Measurements from ENCODE around the gene MTHFD2. TPM values are rescaled to one million over a fixed set of nuclear protein-coding genes. Genes with fewer than 3 reads are reported as not detected.
A peak's percentile ranks its signal among the peaks of the same experiment; 100 is the strongest.
"Not testable (repeated sequence)": the region's sequence is repeated elsewhere in the genome, so short reads cannot be mapped to it uniquely, and the experiment has no call there.

The MTHFD2 gene
- total RNA-seq, 2 donors from 2014 or later = 30.8 to 47.5 TPM

- no peak overlapping the region for H3K4me3 Mint-ChIP-seq
- no peaks in the 10 kb centered on the region for H3K27me3 Mint-ChIP-seq
- H3K27ac Mint-ChIP-seq = peak overlapping the region; percentile 76
- no peak for ATAC-seq
- H3K4me1 Mint-ChIP-seq = peaks cover 2% of the 10 kb centered on the region
- H3K9me3 ChIP-seq (ENCODE audit: control insufficient read depth, low read length, poor library complexity, severe bottlenecking) = no peaks in the 10 kb centered on the region
- no peaks in the 10 kb centered on the region for H3K36me3 Mint-ChIP-seq (ENCODE audit: low read depth)
- DNase-seq = no peak
These were observed 27.5 kb downstream of the MTHFD2 start for GRCh38 chr2:74225698-74226459.

GRCh38 chr2:74226648-74227213 lies 28.3 kb downstream of the MTHFD2 start:
- ATAC-seq = no peak

GRCh38 chr2:74227646-74228045 lies 29.2 kb downstream of the MTHFD2 start:
- no peak for DNase-seq
- H3K4me1 Mint-ChIP-seq = peaks cover 2% of the 10 kb centered on the region
- H3K4me3 Mint-ChIP-seq = no peak overlapping the region
- no peaks in the 10 kb centered on the region for H3K27me3 Mint-ChIP-seq
- H3K36me3 Mint-ChIP-seq (ENCODE audit: low read depth) = no peaks in the 10 kb centered on the region
- H3K27ac Mint-ChIP-seq = no peak overlapping the region
- ATAC-seq = no peak
- no peaks in the 10 kb centered on the region for H3K9me3 ChIP-seq (ENCODE audit: control insufficient read depth, low read length, poor library complexity, severe bottlenecking)

More at GRCh38 chr2:74226648-74227213, 28.3 kb downstream of the MTHFD2 start:
- Mint-ChIP-seq H3K27me3 (no peaks in the 10 kb centered on the region), H3K27ac (peak overlapping the region; percentile 76), H3K4me1 (peaks cover 2% of the 10 kb centered on the region), H3K36me3 (ENCODE audit: low read depth) (no peaks in the 10 kb centered on the region), H3K4me3 (no peak overlapping the region)
- H3K9me3 ChIP-seq (ENCODE audit: control insufficient read depth, low read length, poor library complexity, severe bottlenecking) = no peaks in the 10 kb centered on the region
- DNase-seq = no peak

GRCh38 chr2:74228772-74229171 lies 30.4 kb downstream of the MTHFD2 start:
- no peak overlapping the region for H3K27ac Mint-ChIP-seq
- DNase-seq (no peak), ATAC-seq (no peak)
- H3K4me1 Mint-ChIP-seq = peaks cover 2% of the 10 kb centered on the region
- no peaks in the 10 kb centered on the region for H3K9me3 ChIP-seq (ENCODE audit: control insufficient read depth, low read length, poor library complexity, severe bottlenecking)
- H3K4me3 Mint-ChIP-seq = no peak overlapping the region
- no peaks in the 10 kb centered on the region for H3K36me3 Mint-ChIP-seq (ENCODE audit: low read depth)
- no peaks in the 10 kb centered on the region for H3K27me3 Mint-ChIP-seq

- not testable (repeated sequence) for H3K36me3 Mint-ChIP-seq (ENCODE audit: low read depth); H3K9me3 ChIP-seq (ENCODE audit: control insufficient read depth, low read length, poor library complexity, severe bottlenecking); DNase-seq; ATAC-seq; H3K27ac Mint-ChIP-seq; H3K4me1 Mint-ChIP-seq; H3K4me3 Mint-ChIP-seq; H3K27me3 Mint-ChIP-seq
These were observed 31.4 kb downstream of the MTHFD2 start for GRCh38 chr2:74229865-74230264.

GRCh38 chr2:74232426-74232825 lies 34.0 kb downstream of the MTHFD2 start:
- H3K27me3 Mint-ChIP-seq = no peaks in the 10 kb centered on the region
- ATAC-seq = no peak
- peaks cover 5% of the 10 kb centered on the region for H3K4me1 Mint-ChIP-seq
- H3K4me3 Mint-ChIP-seq = no peak overlapping the region
- no peaks in the 10 kb centered on the region for H3K9me3 ChIP-seq (ENCODE audit: control insufficient read depth, low read length, poor library complexity, severe bottlenecking)
- no peak for DNase-seq
- no peak overlapping the region for H3K27ac Mint-ChIP-seq
- peaks cover 5% of the 10 kb centered on the region for H3K36me3 Mint-ChIP-seq (ENCODE audit: low read depth)

- Mint-ChIP-seq H3K4me1 (peaks cover 3% of the 10 kb centered on the region), H3K4me3 (no peak overlapping the region), H3K27me3 (no peaks in the 10 kb centered on the region), H3K36me3 (ENCODE audit: low read depth) (peaks cover 5% of the 10 kb centered on the region), H3K27ac (no peak overlapping the region)
- DNase-seq (no peak), ATAC-seq (no peak)
- H3K9me3 ChIP-seq (ENCODE audit: control insufficient read depth, low read length, poor library complexity, severe bottlenecking) = no peaks in the 10 kb centered on the region
These were observed 35.2 kb downstream of the MTHFD2 start for GRCh38 chr2:74233648-74234047.

- no peak overlapping the region for H3K4me3 Mint-ChIP-seq
- ATAC-seq = no peak
These were observed 36.6 kb downstream of the MTHFD2 start for GRCh38 chr2:74235041-74235440.

GRCh38 chr2:74238879-74239278 lies 40.5 kb downstream of the MTHFD2 start:
- H3K9me3 ChIP-seq (ENCODE audit: control insufficient read depth, low read length, poor library complexity, severe bottlenecking) = no peaks in the 10 kb centered on the region
- peaks cover 9% of the 10 kb centered on the region for H3K36me3 Mint-ChIP-seq (ENCODE audit: low read depth)
- H3K27ac Mint-ChIP-seq = no peak overlapping the region
- no peak for ATAC-seq
- no peak for DNase-seq
- no peak overlapping the region for H3K4me3 Mint-ChIP-seq
- peaks cover 3% of the 10 kb centered on the region for H3K4me1 Mint-ChIP-seq
- H3K27me3 Mint-ChIP-seq = no peaks in the 10 kb centered on the region

More at GRCh38 chr2:74235041-74235440, 36.6 kb downstream of the MTHFD2 start:
- no peak overlapping the region for H3K27ac Mint-ChIP-seq
- H3K4me1 Mint-ChIP-seq = peaks cover 3% of the 10 kb centered on the region
- H3K27me3 Mint-ChIP-seq = no peaks in the 10 kb centered on the region
- H3K36me3 Mint-ChIP-seq (ENCODE audit: low read depth) = peaks cover 5% of the 10 kb centered on the region
- no peak for DNase-seq
- no peaks in the 10 kb centered on the region for H3K9me3 ChIP-seq (ENCODE audit: control insufficient read depth, low read length, poor library complexity, severe bottlenecking)

- Mint-ChIP-seq H3K27me3 (no peaks in the 10 kb centered on the region), H3K4me1 (peaks cover 3% of the 10 kb centered on the region), H3K4me3 (no peak overlapping the region), H3K36me3 (ENCODE audit: low read depth) (peaks cover 9% of the 10 kb centered on the region), H3K27ac (no peak overlapping the region)
- ATAC-seq (no peak), DNase-seq (no peak)
- H3K9me3 ChIP-seq (ENCODE audit: control insufficient read depth, low read length, poor library complexity, severe bottlenecking) = no peaks in the 10 kb centered on the region
These were observed 40.9 kb downstream of the MTHFD2 start for GRCh38 chr2:74239346-74239745.

- no peak for DNase-seq
- Mint-ChIP-seq H3K4me3 (no peak overlapping the region), H3K27ac (no peak overlapping the region), H3K27me3 (no peaks in the 10 kb centered on the region), H3K4me1 (no peaks in the 10 kb centered on the region), H3K36me3 (ENCODE audit: low read depth) (peaks cover 4% of the 10 kb centered on the region)
- no peak for ATAC-seq
- no peaks in the 10 kb centered on the region for H3K9me3 ChIP-seq (ENCODE audit: control insufficient read depth, low read length, poor library complexity, severe bottlenecking)
These were observed 44.1 kb downstream of the MTHFD2 start for GRCh38 chr2:74242354-74243071.

GRCh38 chr2:74244286-74244685 lies 45.9 kb downstream of the MTHFD2 start:
- H3K4me1 Mint-ChIP-seq = peaks cover 4% of the 10 kb centered on the region
- H3K27me3 Mint-ChIP-seq = no peaks in the 10 kb centered on the region
- no peak overlapping the region for H3K27ac Mint-ChIP-seq
- ATAC-seq (no peak), DNase-seq (no peak)
- no peaks in the 10 kb centered on the region for H3K9me3 ChIP-seq (ENCODE audit: control insufficient read depth, low read length, poor library complexity, severe bottlenecking)
- peaks cover 7% of the 10 kb centered on the region for H3K36me3 Mint-ChIP-seq (ENCODE audit: low read depth)
- no peak overlapping the region for H3K4me3 Mint-ChIP-seq

- no peak overlapping the region for H3K4me3 Mint-ChIP-seq
- H3K36me3 Mint-ChIP-seq (ENCODE audit: low read depth) = peaks cover 6% of the 10 kb centered on the region
- ATAC-seq (no peak), DNase-seq (no peak)
- no peaks in the 10 kb centered on the region for H3K27me3 Mint-ChIP-seq
- no peak overlapping the region for H3K27ac Mint-ChIP-seq
- peaks cover 9% of the 10 kb centered on the region for H3K4me1 Mint-ChIP-seq
- no peaks in the 10 kb centered on the region for H3K9me3 ChIP-seq (ENCODE audit: control insufficient read depth, low read length, poor library complexity, severe bottlenecking)
These were observed 48.2 kb downstream of the MTHFD2 start for GRCh38 chr2:74246496-74247195.

Data from T-helper 17 cell (primary cell).